ENCODE measurements around the gene SPON1. TPM values are rescaled to one million over a fixed set of nuclear protein-coding genes. Genes with fewer than 3 reads are reported as not detected.

Gene SPON1
- total and polyA plus RNA-seq, 8 donors, result 9.3 to 122 (median 26.9) TPM

DNA sequence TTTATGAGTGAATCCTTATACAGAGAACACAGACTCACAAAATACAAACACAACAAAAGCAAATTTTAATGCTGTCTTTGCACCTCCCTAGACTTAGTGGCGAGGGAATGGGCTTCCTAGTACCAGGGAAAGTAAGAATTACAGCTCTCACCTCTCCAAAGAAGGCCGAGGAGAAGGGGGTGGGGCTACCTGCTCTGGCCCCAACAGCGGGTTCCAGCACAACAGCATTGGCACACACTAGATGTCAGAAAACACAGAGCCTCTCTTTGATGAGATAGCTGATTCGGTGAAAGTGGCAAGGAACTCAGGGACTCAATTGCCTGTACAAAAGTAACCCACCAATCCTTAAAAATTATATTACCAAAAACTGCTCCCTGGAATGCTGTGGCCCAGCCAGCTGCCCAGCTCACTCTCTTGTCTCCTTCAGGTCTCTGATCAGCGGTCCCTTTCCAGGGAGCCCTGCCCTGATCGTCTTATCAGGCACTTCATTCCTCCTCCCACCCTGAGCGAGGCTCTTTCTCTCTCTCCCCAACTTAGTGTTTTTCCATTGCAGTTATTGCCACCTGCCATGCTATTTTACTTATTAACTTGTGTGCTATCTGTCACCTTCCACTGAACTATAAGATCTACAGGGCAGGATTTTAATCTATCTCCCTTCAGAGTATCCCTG is 30.7 kb downstream of the SPON1 start:
- H3K27ac ChIP-seq, result peak overlapping the region in 1 of 5 donors; percentile 60
- H3K9me3 ChIP-seq, result no peaks in the 10 kb centered on the region
- no peaks in the 10 kb centered on the region for H3K36me3 ChIP-seq
- 60 to 78% (median 68%) methylated on average over 7 of the region's 7 CpGs for WGBS, 5 donors
- intact Hi-C loops (cut with DNase I; ENCODE audit: low total_unique reads), result no loop called here
- H3K4me3 ChIP-seq, result no peak overlapping the region
- DNase-seq, result no peak
- peaks cover 0 to 28% (median 9%) of the 10 kb centered on the region in 4 donors for H3K4me1 ChIP-seq
- H3K27me3 ChIP-seq, result no peaks in the 10 kb centered on the region
- no peak for TF ChIP-seq POLR2A (IDR thresholded peaks at IDR 0.05)
- no peak for TF ChIP-seq POLR2AphosphoS5 (IDR thresholded peaks at IDR 0.05)
- no peak for TF ChIP-seq EP300 (IDR thresholded peaks at IDR 0.05)
- TF ChIP-seq, protein P1, sequence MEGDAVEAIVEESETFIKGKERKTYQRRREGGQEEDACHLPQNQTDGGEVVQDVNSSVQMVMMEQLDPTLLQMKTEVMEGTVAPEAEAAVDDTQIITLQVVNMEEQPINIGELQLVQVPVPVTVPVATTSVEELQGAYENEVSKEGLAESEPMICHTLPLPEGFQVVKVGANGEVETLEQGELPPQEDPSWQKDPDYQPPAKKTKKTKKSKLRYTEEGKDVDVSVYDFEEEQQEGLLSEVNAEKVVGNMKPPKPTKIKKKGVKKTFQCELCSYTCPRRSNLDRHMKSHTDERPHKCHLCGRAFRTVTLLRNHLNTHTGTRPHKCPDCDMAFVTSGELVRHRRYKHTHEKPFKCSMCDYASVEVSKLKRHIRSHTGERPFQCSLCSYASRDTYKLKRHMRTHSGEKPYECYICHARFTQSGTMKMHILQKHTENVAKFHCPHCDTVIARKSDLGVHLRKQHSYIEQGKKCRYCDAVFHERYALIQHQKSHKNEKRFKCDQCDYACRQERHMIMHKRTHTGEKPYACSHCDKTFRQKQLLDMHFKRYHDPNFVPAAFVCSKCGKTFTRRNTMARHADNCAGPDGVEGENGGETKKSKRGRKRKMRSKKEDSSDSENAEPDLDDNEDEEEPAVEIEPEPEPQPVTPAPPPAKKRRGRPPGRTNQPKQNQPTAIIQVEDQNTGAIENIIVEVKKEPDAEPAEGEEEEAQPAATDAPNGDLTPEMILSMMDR (IDR thresholded peaks at IDR 0.05), result no peak

DNA sequence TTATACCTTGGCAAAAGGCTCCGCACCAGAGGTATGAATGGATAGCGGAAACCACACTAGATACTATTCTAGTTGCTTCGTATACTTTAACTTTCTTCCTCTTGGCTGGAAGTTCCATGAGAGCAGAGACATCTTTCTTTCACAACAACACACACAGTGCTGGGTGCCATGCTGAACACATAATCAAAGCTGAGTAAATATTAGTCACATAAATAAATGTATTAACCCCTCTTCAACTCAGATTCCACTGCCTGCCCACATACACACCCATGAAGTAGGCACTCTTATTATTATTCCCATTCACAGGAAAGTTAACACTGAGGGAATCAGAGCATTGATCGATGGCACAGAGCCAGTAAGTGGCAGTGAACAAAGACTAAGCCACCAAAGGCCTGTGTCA is 35.4 kb downstream of the SPON1 start:
- intact Hi-C loops (cut with DNase I; ENCODE audit: low total_unique reads), result no loop called here
- Histone ChIP-seq H3K27ac (no peak overlapping the region), H3K9me3 (peaks cover 0 to 13% (median 6%) of the 10 kb centered on the region in 4 donors), H3K36me3 (no peaks in the 10 kb centered on the region), H3K4me3 (no peak overlapping the region), H3K4me1 (peaks cover 0 to 15% (median 3%) of the 10 kb centered on the region in 4 donors), H3K27me3 (no peaks in the 10 kb centered on the region)
- WGBS, 5 donors, result 78 to 84% (median 82%) methylated on average over 4 of the region's 4 CpGs
- TF ChIP-seq POLR2AphosphoS5 (IDR thresholded peaks at IDR 0.05) (no peak), POLR2A (IDR thresholded peaks at IDR 0.05) (no peak), EP300 (IDR thresholded peaks at IDR 0.05) (no peak)
- TF ChIP-seq, protein P1 (IDR thresholded peaks at IDR 0.05), result no peak
- no peak for DNase-seq

DNA sequence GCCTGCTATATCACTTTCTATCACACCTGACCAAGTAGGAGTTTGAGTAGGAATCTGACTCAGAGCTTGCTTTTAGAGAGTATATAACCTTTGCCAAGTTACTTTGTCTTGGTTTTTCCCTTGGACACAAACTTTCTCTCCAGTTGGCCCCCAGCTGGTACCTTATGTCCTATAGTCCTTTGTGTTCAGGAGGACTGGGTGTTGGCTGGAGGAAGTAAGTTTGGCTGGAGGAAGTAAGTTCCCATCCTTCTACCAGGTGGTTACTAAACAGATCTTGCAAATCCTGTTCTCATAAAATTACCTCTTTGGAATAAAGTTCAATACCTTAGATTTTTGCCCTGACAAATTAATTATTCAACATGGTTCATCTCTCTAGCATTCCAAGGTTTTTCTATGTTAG is 37.2 kb downstream of the SPON1 start:
- H3K27ac ChIP-seq, result no peak overlapping the region
- peaks cover 0 to 5% (median 0%) of the 10 kb centered on the region in 4 donors for H3K4me1 ChIP-seq
- DNase-seq, result no peak
- no peaks in the 10 kb centered on the region for H3K27me3 ChIP-seq
- intact Hi-C loops (cut with DNase I; ENCODE audit: low total_unique reads), result no loop called here
- H3K9me3 ChIP-seq, result peaks cover 0 to 13% (median 6%) of the 10 kb centered on the region in 4 donors
- no peak for TF ChIP-seq POLR2A (IDR thresholded peaks at IDR 0.05)
- no peak for TF ChIP-seq POLR2AphosphoS5 (IDR thresholded peaks at IDR 0.05)
- no peaks in the 10 kb centered on the region for H3K36me3 ChIP-seq
- H3K4me3 ChIP-seq, result no peak overlapping the region

DNA sequence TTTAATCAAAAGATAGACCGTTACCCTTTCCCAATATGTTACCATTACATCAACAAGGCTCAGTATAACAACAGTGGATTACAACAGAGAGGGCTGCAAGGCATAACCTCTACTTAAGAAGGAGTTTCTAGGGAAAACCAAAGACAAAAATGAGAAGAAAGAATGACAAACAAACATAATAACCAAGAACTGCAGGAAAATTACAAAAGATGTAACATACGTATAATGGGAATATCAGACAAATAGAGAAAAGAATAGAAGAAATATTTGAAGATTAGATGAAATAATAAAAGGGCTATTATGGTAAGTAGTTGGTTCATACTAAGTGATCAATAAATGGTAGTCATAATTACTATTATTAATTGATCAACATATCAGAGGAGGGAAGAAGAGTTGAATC is 39.1 kb downstream of the SPON1 start:
- no peak for DNase-seq
- H3K4me1 ChIP-seq, result peaks cover 0 to 5% (median 0%) of the 10 kb centered on the region in 4 donors
- H3K27me3 ChIP-seq, result no peaks in the 10 kb centered on the region
- peaks cover 0 to 13% (median 6%) of the 10 kb centered on the region in 4 donors for H3K9me3 ChIP-seq
- 94 to 98% (median 96%) methylated on average over 2 of the region's 2 CpGs for WGBS, 5 donors
- H3K27ac ChIP-seq, result no peak overlapping the region
- no peaks in the 10 kb centered on the region for H3K36me3 ChIP-seq
- intact Hi-C loops (cut with DNase I; ENCODE audit: low total_unique reads), result no loop called here
- H3K4me3 ChIP-seq, result no peak overlapping the region
- TF ChIP-seq POLR2A (IDR thresholded peaks at IDR 0.05) (no peak), EP300 (IDR thresholded peaks at IDR 0.05) (no peak), POLR2AphosphoS5 (IDR thresholded peaks at IDR 0.05) (no peak)
- TF ChIP-seq, protein P1 (IDR thresholded peaks at IDR 0.05), result no peak

DNA sequence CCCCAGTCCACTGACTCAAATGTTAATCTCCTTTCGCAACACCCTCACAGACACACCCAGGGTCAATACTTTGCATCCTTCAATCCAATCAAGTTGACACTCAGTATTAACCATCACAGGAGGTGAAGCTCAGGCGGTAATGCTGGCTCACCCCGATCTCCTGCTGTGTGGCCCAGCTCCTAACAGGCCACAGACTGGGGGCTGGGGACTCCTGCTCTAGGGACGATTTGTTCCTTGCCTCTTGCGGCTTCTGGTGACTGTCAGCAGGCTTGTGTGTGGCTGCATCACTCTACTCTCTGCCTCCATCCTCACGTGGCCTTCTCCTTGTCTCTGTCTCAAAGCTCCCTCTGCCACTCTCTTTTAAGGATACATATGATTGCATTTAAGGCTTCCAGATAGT is 45.0 kb downstream of the SPON1 start:
- no peak overlapping the region for H3K4me3 ChIP-seq
- 72 to 86% (median 77%) methylated on average over 6 of the region's 6 CpGs for WGBS, 5 donors
- no peaks in the 10 kb centered on the region for H3K36me3 ChIP-seq
- intact Hi-C loops (cut with DNase I; ENCODE audit: low total_unique reads), result no loop called here
- H3K27me3 ChIP-seq, result no peaks in the 10 kb centered on the region
- H3K9me3 ChIP-seq, result no peaks in the 10 kb centered on the region
- H3K27ac ChIP-seq, result no peak overlapping the region
- no peak for DNase-seq
- H3K4me1 ChIP-seq, result no peaks in the 10 kb centered on the region
- no peak for TF ChIP-seq POLR2A (IDR thresholded peaks at IDR 0.05)
- TF ChIP-seq EP300 (IDR thresholded peaks at IDR 0.05), result no peak
- no peak for TF ChIP-seq POLR2AphosphoS5 (IDR thresholded peaks at IDR 0.05)
- TF ChIP-seq, protein P1 (IDR thresholded peaks at IDR 0.05), result no peak
